Mesendoderm (in vitro differentiated cells): Measurements from ENCODE around the gene MANEAL.

Source experiments
- DNase-seq: peaks from one replicate; pipeline ENCODE4 v3.0.0; 2013
- H2AK5ac ChIP-seq: 2 replicates; pipeline ENCODE4 v1.6.1; 2013; ENCODE audit warnings: low read length, inconsistent platforms
- H2BK120ac ChIP-seq: 2 replicates; pipeline ENCODE4 v1.6.1; 2013; ENCODE audit warnings: low read depth, mild to moderate bottlenecking, low read length, moderate library complexity, mixed read lengths
- H2BK15ac ChIP-seq: replicated peaks from 2 replicates; pipeline ENCODE4 v1.6.1; 2013; ENCODE audit warnings: low read depth, mild to moderate bottlenecking, moderate library complexity
- H2BK5ac ChIP-seq: 2 replicates; pipeline ENCODE4 v1.6.1; 2013; ENCODE audit warnings: low read length, inconsistent platforms
- H3K18ac ChIP-seq: 2 replicates; pipeline ENCODE4 v1.6.1; 2013; ENCODE audit warnings: mild to moderate bottlenecking, low read length, mixed read lengths
- H3K23ac ChIP-seq: one replicate; pipeline ENCODE4 v1.6.1; 2013; ENCODE audit warnings: low read length
- H3K27ac ChIP-seq: 2 replicates; pipeline ENCODE4 v1.5.1; 2013; ENCODE audit warnings: low read depth, mild to moderate bottlenecking, inconsistent platforms, low read length, moderate library complexity
- H3K27me3 ChIP-seq: 2 replicates; pipeline ENCODE4 v1.6.1; 2013; ENCODE audit warnings: low read length, control low read depth, mild to moderate bottlenecking, inconsistent platforms; ENCODE audit not compliant: insufficient read depth, poor library complexity
- H3K36me3 ChIP-seq: 2 replicates; pipeline ENCODE4 v1.6.1; 2013; ENCODE audit warnings: low read length, inconsistent platforms; ENCODE audit not compliant: control insufficient read depth, insufficient read depth
- H3K4ac ChIP-seq: one replicate; pipeline ENCODE4 v1.6.1; 2013; ENCODE audit warnings: low read depth, mild to moderate bottlenecking, low read length, moderate library complexity
- H3K4me1 ChIP-seq: 2 replicates; pipeline ENCODE4 v1.6.1; 2013; ENCODE audit warnings: low read depth, low read length, inconsistent platforms; ENCODE audit not compliant: control insufficient read depth
- H3K4me2 ChIP-seq: 2 replicates; pipeline ENCODE4 v1.6.1; 2013; ENCODE audit warnings: low read length
- H3K4me3 ChIP-seq: 2 replicates; pipeline ENCODE4 v1.5.1; 2013; ENCODE audit warnings: mild to moderate bottlenecking, low read length
- H3K56ac ChIP-seq: one replicate; pipeline ENCODE4 v1.6.1; 2013; ENCODE audit warnings: low read length
- H3K79me1 ChIP-seq: 2 replicates; pipeline ENCODE4 v1.6.1; 2013; ENCODE audit warnings: low read length, inconsistent platforms
- H3K79me2 ChIP-seq: 2 replicates; pipeline ENCODE4 v1.6.1; 2013; ENCODE audit warnings: mild to moderate bottlenecking, low read length; ENCODE audit not compliant: control insufficient read depth, insufficient read depth
- H3K9ac ChIP-seq: 2 replicates; pipeline ENCODE4 v1.6.1; 2013; ENCODE audit warnings: low read length, inconsistent platforms
- H4K5ac ChIP-seq: one replicate; pipeline ENCODE4 v1.6.1; 2013; ENCODE audit warnings: low read length
- H4K8ac ChIP-seq: one replicate; pipeline ENCODE4 v1.6.1; 2013; ENCODE audit warnings: low read depth, mild to moderate bottlenecking, control low read depth, low read length, moderate library complexity
- WGBS: extraction: QIAGEN DNeasy Blood & Tissue Kit; methylation state at CpG from one replicate; pipeline ENCODE4 v1.1.7; 2013; ENCODE audit warnings: low lambda C conversion rate, missing lambda C conversion rate; ENCODE audit not compliant: insufficient coverage; ENCODE audit errors: extremely low coverage; 5-methylcytosine and 5-hydroxymethylcytosine counted together

The MANEAL gene

GRCh38 chr1:37841652-37842051 lies 48.0 kb downstream of the MANEAL start:
- H2BK15ac ChIP-seq, result no peak overlapping the region
- no peak overlapping the region for H3K56ac ChIP-seq
- no peak overlapping the region for H4K8ac ChIP-seq
- H3K4me2 ChIP-seq, result no peak overlapping the region
- no peak overlapping the region for H3K4me3 ChIP-seq
- no peak overlapping the region for H3K4ac ChIP-seq
- no peak overlapping the region for H3K27ac ChIP-seq
- H3K36me3 ChIP-seq, result peaks cover 1% of the 10 kb centered on the region
- no peak overlapping the region for H4K5ac ChIP-seq
- H2BK5ac ChIP-seq, result no peak overlapping the region
- no peaks in the 10 kb centered on the region for H3K4me1 ChIP-seq
- H2AK5ac ChIP-seq, result no peak overlapping the region
- H3K79me1 ChIP-seq, result no peaks in the 10 kb centered on the region
- no CpG with 5 or more reads among the region's 3 CpGs for WGBS
- H2BK120ac ChIP-seq, result no peak overlapping the region
- no peaks in the 10 kb centered on the region for H3K79me2 ChIP-seq
- no peak overlapping the region for H3K18ac ChIP-seq
- H3K27me3 ChIP-seq, result no peaks in the 10 kb centered on the region
- H3K23ac ChIP-seq, result no peak overlapping the region
- H3K9ac ChIP-seq, result no peak overlapping the region
- DNase-seq, result no peak

- Histone ChIP-seq H3K36me3 (peaks cover 3% of the 10 kb centered on the region), H3K4ac (no peak overlapping the region), H3K23ac (no peak overlapping the region), H3K18ac (no peak overlapping the region), H4K5ac (no peak overlapping the region), H3K56ac (no peak overlapping the region), H3K27ac (no peak overlapping the region), H2AK5ac (no peak overlapping the region), H3K4me1 (no peaks in the 10 kb centered on the region), H3K27me3 (no peaks in the 10 kb centered on the region), H2BK5ac (no peak overlapping the region), H2BK120ac (no peak overlapping the region), H4K8ac (no peak overlapping the region), H3K4me2 (no peak overlapping the region), H3K79me2 (peaks cover 4% of the 10 kb centered on the region), H3K9ac (no peak overlapping the region), H2BK15ac (no peak overlapping the region), H3K79me1 (peaks cover 6% of the 10 kb centered on the region), H3K4me3 (no peak overlapping the region)
- no peak for DNase-seq
These were observed 50.9 kb downstream of the MANEAL start for GRCh38 chr1:37844536-37844935.

GRCh38 chr1:37845049-37845646 lies 51.5 kb downstream of the MANEAL start:
- peaks cover 8% of the 10 kb centered on the region for H3K79me2 ChIP-seq
- H3K4me1 ChIP-seq, result no peaks in the 10 kb centered on the region
- H3K23ac ChIP-seq, result no peak overlapping the region
- H3K4me3 ChIP-seq, result no peak overlapping the region
- no peak overlapping the region for H2BK120ac ChIP-seq
- H2AK5ac ChIP-seq, result no peak overlapping the region
- no peak overlapping the region for H3K4ac ChIP-seq
- H3K4me2 ChIP-seq, result no peak overlapping the region
- no peak overlapping the region for H2BK15ac ChIP-seq
- H4K5ac ChIP-seq, result no peak overlapping the region
- H3K18ac ChIP-seq, result no peak overlapping the region
- no peaks in the 10 kb centered on the region for H3K27me3 ChIP-seq
- H3K79me1 ChIP-seq, result peaks cover 7% of the 10 kb centered on the region
- no peak for DNase-seq
- peaks cover 2% of the 10 kb centered on the region for H3K36me3 ChIP-seq
- H4K8ac ChIP-seq, result no peak overlapping the region
- H2BK5ac ChIP-seq, result no peak overlapping the region
- H3K56ac ChIP-seq, result no peak overlapping the region
- no peak overlapping the region for H3K9ac ChIP-seq
- H3K27ac ChIP-seq, result no peak overlapping the region
- WGBS, result no CpG with 5 or more reads among the region's 5 CpGs

GRCh38 chr1:37845786-37846185 lies 52.1 kb downstream of the MANEAL start:
- Histone ChIP-seq H2BK120ac (no peak overlapping the region), H3K4ac (no peak overlapping the region), H3K56ac (no peak overlapping the region), H3K79me2 (peaks cover 8% of the 10 kb centered on the region), H3K4me2 (no peak overlapping the region), H2BK5ac (no peak overlapping the region), H2BK15ac (no peak overlapping the region), H2AK5ac (no peak overlapping the region), H4K5ac (no peak overlapping the region), H3K27me3 (no peaks in the 10 kb centered on the region), H3K18ac (no peak overlapping the region), H3K9ac (no peak overlapping the region), H3K4me1 (no peaks in the 10 kb centered on the region), H3K27ac (no peak overlapping the region), H3K36me3 (peaks cover 2% of the 10 kb centered on the region), H4K8ac (no peak overlapping the region), H3K23ac (no peak overlapping the region), H3K79me1 (peaks cover 9% of the 10 kb centered on the region), H3K4me3 (no peak overlapping the region)
- DNase-seq, result no peak
- no CpG with 5 or more reads among the region's 3 CpGs for WGBS

- Histone ChIP-seq H3K79me2 (peaks cover 11% of the 10 kb centered on the region), H3K4me3 (no peak overlapping the region), H3K27ac (no peak overlapping the region), H3K36me3 (peaks cover 2% of the 10 kb centered on the region), H2BK120ac (no peak overlapping the region), H3K4me2 (no peak overlapping the region), H4K5ac (no peak overlapping the region), H3K9ac (no peak overlapping the region), H4K8ac (no peak overlapping the region), H3K23ac (no peak overlapping the region), H3K79me1 (peaks cover 12% of the 10 kb centered on the region), H3K27me3 (no peaks in the 10 kb centered on the region), H2BK15ac (no peak overlapping the region), H3K56ac (no peak overlapping the region), H2AK5ac (no peak overlapping the region), H3K4me1 (no peaks in the 10 kb centered on the region), H3K4ac (no peak overlapping the region), H3K18ac (no peak overlapping the region), H2BK5ac (no peak overlapping the region)
- WGBS, result no CpG with 5 or more reads among the region's 4 CpGs
- DNase-seq, result no peak
These were observed 53.1 kb downstream of the MANEAL start for GRCh38 chr1:37846647-37847339.

- no CpG with 5 or more reads among the region's 3 CpGs for WGBS
- Histone ChIP-seq H3K4ac (no peak overlapping the region), H3K4me2 (no peak overlapping the region)
These were observed 55.8 kb downstream of the MANEAL start for GRCh38 chr1:37849480-37849879.

More at GRCh38 chr1:37849480-37849879, 55.8 kb downstream of the MANEAL start:
- Histone ChIP-seq H3K79me2 (peaks cover 14% of the 10 kb centered on the region), H4K8ac (no peak overlapping the region), H2AK5ac (no peak overlapping the region), H3K23ac (no peak overlapping the region), H3K79me1 (peaks cover 22% of the 10 kb centered on the region), H3K56ac (no peak overlapping the region), H3K4me3 (no peak overlapping the region), H3K9ac (no peak overlapping the region), H3K27me3 (no peaks in the 10 kb centered on the region), H3K18ac (no peak overlapping the region), H2BK15ac (no peak overlapping the region), H4K5ac (no peak overlapping the region), H2BK120ac (no peak overlapping the region), H3K4me1 (no peaks in the 10 kb centered on the region), H2BK5ac (no peak overlapping the region), H3K36me3 (peaks cover 2% of the 10 kb centered on the region), H3K27ac (no peak overlapping the region)
- DNase-seq, result no peak
